ENCODE results near the gene CYTL1. TPM values are rescaled to one million over a fixed set of nuclear protein-coding genes. Genes with fewer than 3 reads are reported as not detected.

The CYTL1 gene
- total RNA-seq, 1 donor from 2014 or later, result not detected

DNA sequence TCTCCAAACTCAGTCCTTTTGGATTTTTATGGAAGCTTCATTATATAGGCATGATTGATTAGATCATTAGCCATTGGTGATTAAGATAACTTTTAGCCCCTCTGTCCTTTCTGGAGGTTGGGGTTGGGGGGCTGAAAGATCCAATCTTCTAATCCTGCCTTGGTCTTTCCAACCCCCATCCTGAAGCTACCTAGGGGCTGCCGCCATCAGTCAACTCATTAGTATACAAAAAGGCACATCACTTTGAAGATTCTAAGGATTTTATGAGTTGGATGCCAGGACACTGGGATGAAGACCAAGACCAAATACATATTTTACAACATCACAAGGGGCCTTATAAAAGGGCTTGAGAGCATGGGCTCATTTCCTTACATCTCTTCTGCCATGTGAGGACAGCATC, 47.5 kb downstream of the CYTL1 start:
- intact Hi-C loops (cut with micrococcal nuclease), result no loop called here

DNA sequence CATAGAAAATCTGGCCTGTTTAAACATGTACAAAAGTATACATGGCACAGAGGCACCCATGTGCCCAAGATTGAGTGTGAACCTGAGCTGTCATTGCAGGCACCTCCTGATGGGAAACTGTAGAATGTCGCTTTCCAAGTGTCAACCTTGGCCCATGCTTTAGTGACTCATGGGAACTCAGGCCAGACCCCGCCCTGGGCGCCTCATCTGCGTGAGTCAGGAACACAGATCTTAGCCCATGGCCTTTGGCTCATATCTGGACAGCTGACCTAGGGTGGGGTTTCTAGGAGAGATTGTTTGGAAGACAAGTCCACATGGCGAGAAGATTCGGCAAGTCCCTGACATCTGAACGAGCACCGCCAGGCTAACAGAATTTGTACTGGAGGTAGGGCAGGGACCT, 50.0 kb downstream of the CYTL1 start:
- intact Hi-C loops (cut with micrococcal nuclease), result no loop called here

DNA sequence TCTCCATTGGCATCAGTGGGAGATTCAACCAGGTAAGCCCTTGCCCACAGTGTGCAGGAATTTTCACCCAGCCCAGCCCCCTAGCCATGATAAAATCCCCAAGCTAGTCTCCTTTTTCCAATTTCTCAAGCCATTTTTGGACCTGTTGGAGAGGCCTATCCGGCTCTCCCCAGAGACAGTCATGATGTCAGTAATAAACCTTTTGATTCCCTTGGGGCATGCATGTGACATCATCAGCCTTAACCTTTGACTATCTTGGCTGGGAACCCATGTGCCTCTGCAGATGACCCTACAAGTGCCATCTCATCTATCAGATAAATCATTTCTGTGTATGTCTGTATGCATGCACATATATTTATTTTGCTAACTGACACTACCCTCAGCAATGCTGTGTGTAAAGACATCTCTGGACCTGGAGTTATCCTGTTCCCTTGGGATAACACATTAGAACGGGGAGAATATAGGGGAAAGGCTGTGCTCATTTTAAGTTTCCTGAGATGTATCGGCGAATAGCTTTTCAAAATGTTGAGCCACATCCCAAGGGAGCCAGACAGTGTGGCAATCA, 51.0 kb downstream of the CYTL1 start:
- intact Hi-C loops (cut with micrococcal nuclease), result no loop called here

Other genes with a start within 250 kb of the CYTL1 start
- not detected in 2 replicates for gene MSX1, start 159.8 kb downstream of the CYTL1 start, total RNA-seq
- not detected in 2 replicates for gene STK32B, start 32.0 kb upstream of the CYTL1 start, total RNA-seq

Data from T-helper 1 cell treated with Interleukin-12 subunit alpha and Interleukin-12 subunit beta and Interleukin-4 antibody, amounts not matched to agents 30 ng/mL and 1 ng/mL, for 36 hours (primary cell).